Upper lobe of left lung (tissue), 4 donors: ENCODE measurements around the gene EHMT1.

ENCODE experiments used
- CTCF ChIP-seq, 6 experiments: fragments of 450-650 bp in 4 of 6; fragments of 200-600 bp in 2 of 6; sonication (generic) in 2 of 6; IDR thresholded peaks; one replicate each; pipeline ENCODE4 v1.5.1; 2016 to 2019; ENCODE audit warnings: antibody characterized with exemption in 6 of 6
- EP300 ChIP-seq, 4 donors: sonication (generic); formaldehyde crosslinking; IDR thresholded peaks; one replicate each; pipeline ENCODE4 v1.5.1; 2017; ENCODE audit warnings: antibody characterized with exemption in 4 of 4, control low read depth in 2 of 4
- POLR2A ChIP-seq, 4 donors: fragments of 450-650 bp; IDR thresholded peaks; one replicate each; pipeline ENCODE4 v1.5.1; 2016 to 2017; ENCODE audit warnings: antibody characterized with exemption in 4 of 4, mild to moderate bottlenecking in 2 of 4

- TF ChIP-seq CTCF (IDR thresholded peaks at IDR 0.05) (no peak), EP300 (IDR thresholded peaks at IDR 0.05) (no peak), POLR2A (IDR thresholded peaks at IDR 0.05) (no peak)
Observed at GRCh38 chr9:137663584-137663983, 44.8 kb downstream of the EHMT1 start.
